Measurements from ENCODE around the gene HEXA. TPM values are rescaled to one million over a fixed set of nuclear protein-coding genes. Genes with fewer than 3 reads are reported as not detected.

HEXA gene
- total RNA-seq, 1 experiment from 2014 or later, result 52.5 TPM

DNA sequence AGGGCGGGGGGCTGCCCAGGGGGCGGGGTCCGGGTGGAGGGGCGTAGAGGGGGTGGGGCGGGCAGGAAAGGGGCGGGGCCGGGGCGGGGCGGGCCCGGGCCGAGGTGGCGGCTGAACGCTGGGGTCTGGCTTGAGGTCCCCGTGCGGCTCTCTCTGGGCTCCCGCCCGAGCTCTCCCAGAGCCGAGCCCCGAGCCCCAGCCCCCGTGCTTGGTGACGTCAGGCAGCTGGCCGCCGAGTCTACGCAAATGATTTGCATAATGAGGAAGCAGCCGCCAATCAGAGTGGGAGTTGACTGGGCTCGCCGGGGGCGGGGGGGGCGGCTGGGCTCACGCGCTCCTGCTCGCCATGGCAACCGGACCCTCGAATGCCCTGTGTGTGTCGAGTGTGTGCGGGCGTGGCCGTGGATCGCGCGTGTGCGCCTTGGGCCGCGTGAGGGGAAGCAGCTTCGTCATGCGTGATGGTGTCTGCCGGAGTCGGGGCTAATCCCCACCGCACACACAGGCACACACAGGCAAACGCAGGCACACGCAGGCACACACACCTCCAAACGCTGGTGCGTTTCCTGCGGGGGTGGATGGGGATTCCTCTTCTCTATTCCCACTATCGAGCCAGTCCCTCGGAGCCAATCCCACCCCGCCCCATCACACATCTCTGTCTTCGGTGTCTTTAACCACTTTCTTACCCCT lies 55.7 kb downstream of the HEXA start, which contains the start of gene CELF6:
Gene CELF6, minus strand, starts transcription at position 173 of the 687 bp plus-strand sequence. CDS start 283 bp downstream, outside the sequence.
- peak; percentile 99 for DNase-seq
- H3K36me3 ChIP-seq (replicated peaks; ENCODE audit: control insufficient read depth, insufficient read depth, low read length), result no peaks in the 10 kb centered on the region
- H3K27me3 ChIP-seq (ENCODE audit: control insufficient read depth, insufficient read depth, low read length), result peaks cover 37% of the 10 kb centered on the region
- H3K4me3 ChIP-seq (ENCODE audit: insufficient read depth, low read depth, low read length), result peak within 1 kb of the TSS; percentile 47

DNA sequence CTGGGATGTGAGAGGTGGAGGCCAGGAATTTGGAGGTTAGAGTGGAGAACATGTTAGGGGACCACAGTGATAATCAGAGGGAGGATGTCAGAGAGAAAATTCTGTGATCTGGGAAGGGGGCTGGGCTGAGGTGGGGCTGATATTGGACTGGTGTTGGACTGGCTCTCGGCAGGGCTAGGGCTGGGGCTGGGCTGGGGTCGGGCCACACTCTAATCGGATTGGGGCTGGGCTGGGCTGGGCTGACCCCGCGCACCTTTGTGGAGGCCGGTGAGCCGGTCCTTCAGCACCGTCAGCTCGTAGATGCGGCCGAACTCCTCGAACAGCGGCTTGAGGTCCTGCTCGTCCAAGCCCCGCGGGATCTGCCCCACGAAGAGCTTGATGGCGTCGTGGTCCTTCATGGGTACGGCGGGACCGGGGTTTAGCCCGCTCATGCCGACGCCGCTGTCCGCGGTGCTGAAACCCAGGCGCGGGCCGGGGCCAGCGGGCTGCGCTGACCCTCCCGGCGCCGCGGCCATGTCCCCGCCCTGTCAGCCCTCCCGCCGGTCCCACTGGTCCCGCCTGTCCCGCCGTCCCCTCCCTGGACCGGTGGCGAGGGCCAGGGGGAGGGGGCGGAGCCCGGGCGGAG lies 56.3 kb downstream of the HEXA start:
- no peaks in the 10 kb centered on the region for H3K36me3 ChIP-seq (replicated peaks; ENCODE audit: control insufficient read depth, insufficient read depth, low read length)
- DNase-seq, result no peak
- H3K27me3 ChIP-seq (ENCODE audit: control insufficient read depth, insufficient read depth, low read length), result peaks cover 37% of the 10 kb centered on the region
- H3K4me3 ChIP-seq (ENCODE audit: insufficient read depth, low read depth, low read length), result peak overlapping the region; percentile 8

DNA sequence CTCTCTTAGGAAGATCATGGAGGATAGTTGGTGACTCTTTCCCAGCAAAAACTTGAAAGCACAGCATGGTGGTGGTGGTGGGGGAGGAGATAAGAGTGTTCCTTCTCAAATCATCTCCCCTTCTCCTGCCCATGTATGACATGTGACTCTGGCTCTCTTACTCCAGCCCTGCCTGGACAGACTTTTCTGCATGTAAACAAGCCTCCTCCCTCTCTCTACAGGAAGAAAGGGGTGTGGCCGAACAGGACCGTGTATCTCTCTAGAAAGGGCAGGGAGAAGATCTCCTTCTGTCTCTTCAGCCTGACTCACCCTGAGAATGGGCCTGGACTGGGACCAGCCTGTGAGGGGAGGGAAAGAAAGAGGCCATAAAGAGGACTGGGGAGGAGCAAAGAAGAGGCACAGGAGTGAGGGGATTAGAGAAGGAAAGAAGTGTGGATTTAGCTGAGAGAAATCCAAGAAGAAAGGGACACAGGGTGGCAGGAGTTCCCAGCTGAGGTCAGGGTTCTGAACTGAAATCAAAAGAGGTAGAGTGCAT lies 57.3 kb downstream of the HEXA start:
- Histone ChIP-seq H3K27me3 (ENCODE audit: control insufficient read depth, insufficient read depth, low read length) (peaks cover 41% of the 10 kb centered on the region), H3K4me3 (ENCODE audit: insufficient read depth, low read depth, low read length) (no peak overlapping the region), H3K36me3 (replicated peaks; ENCODE audit: control insufficient read depth, insufficient read depth, low read length) (no peaks in the 10 kb centered on the region)
- no peak for DNase-seq

DNA sequence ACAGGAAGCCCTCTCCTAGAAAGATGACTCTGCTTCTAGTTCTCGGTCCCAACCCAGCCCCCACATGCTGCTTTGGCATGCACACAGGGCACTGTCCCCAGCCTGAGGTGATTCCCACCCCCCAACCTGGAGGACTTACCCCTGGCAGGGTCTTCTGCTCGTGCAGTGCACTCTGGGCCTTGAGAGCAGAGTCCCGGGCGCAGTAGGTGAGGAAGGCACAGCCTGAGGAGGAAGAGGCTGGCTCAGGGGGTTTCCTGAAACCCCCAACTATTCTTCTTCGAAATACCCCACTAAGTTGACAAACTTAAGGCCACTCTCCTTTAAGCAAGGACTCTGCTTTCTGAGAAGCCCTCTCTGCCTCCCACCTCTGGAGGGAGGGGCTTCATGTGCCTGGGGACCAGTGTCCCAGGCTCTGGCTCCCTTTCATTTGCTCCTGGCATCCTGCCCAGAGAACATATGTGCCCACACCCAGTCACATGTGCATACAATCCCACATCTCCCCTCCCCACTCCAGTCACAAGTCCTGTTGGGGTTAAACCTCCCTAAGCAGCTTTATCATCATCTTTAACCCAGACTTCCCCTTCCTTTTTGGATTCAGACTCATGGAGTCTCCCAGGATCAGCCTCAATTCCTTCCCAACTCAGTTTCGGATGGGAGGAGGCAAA lies 60.0 kb downstream of the HEXA start:
- H3K4me3 ChIP-seq (ENCODE audit: insufficient read depth, low read depth, low read length), result no peak overlapping the region
- H3K27me3 ChIP-seq (ENCODE audit: control insufficient read depth, insufficient read depth, low read length), result peaks cover 39% of the 10 kb centered on the region
- H3K36me3 ChIP-seq (replicated peaks; ENCODE audit: control insufficient read depth, insufficient read depth, low read length), result no peaks in the 10 kb centered on the region
- no peak for DNase-seq

DNA sequence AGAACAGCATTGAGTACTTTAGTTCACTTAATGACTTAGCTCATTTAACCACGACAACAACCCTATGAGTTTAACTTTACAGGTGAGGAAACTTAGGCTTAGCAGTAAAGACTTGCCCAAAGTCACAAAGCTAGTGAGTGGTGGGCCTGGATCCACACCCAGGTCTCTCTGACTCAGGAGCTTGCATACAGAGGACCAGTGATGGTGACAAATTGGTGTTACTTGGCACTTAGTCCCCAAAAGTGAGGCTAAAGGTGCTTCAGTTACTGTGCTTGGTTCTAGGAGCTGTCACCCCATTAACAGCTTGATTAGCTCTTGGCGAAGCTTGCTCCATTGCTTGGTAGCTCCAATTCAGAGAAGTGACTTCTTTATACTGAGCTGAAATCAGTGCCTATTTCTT lies 61.9 kb downstream of the HEXA start:
- Histone ChIP-seq H3K4me3 (ENCODE audit: insufficient read depth, low read depth, low read length) (no peak overlapping the region), H3K36me3 (replicated peaks; ENCODE audit: control insufficient read depth, insufficient read depth, low read length) (no peaks in the 10 kb centered on the region), H3K27me3 (ENCODE audit: control insufficient read depth, insufficient read depth, low read length) (peaks cover 32% of the 10 kb centered on the region)
- no peak for DNase-seq

DNA sequence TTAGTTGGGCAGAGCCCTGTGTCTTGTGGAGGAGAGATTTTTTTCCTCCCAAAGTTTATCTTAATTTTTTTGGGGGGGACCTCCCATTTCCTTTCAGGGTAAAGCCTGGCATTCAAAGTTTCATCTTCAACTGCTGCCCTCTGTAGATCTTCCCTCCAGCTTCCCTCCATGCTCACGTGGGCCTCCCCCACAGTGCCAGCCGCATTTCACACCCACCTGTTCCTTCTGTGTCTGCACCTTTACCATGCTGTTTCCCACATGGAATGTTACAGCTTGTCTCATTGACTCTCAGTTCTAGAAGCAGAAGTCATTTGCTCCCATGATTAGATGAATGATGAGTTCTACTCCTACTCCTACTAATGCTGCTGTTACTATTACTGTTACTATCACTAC lies 62.4 kb downstream of the HEXA start:
- Histone ChIP-seq H3K36me3 (replicated peaks; ENCODE audit: control insufficient read depth, insufficient read depth, low read length) (no peaks in the 10 kb centered on the region), H3K4me3 (ENCODE audit: insufficient read depth, low read depth, low read length) (no peak overlapping the region), H3K27me3 (ENCODE audit: control insufficient read depth, insufficient read depth, low read length) (peaks cover 27% of the 10 kb centered on the region)
- DNase-seq, result no peak

DNA sequence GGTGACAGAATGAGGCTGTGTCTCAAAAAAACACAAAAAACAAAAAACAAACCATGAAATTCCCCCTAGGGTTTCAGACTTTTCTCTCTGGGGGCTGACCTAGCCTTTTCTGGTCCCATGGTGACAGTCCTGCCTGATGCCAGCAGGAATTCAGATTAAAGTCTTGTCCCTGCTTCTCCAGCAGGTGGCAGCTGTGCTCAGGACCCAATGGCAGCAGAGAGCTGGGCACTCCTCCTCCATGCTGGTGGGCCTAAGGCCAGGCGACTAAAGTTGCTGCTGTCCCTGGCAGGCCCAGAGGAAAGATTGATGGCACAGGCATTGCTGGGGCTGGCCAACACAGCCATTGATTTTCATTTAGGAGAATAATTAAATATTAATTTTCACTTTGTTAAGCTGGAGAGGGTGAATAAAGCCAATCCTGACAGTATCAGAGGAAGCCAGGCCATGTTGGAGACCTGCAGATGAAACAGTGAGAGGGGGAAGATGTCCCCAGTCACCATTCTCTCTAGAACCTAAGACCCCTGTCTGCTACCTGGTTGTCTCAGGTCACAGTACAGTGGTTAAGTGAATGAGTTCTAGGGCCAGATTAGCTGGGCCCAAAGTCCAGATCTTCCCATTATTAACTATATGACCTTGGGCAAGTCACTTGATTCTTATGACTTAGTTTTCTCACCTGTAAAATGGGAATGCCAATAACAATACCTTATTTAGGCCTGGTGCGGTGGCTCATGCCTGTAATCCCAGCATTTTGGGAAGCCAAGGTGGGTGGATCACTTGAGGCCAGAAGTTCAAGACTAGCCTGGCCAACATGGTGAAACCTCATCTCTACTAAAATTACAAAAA lies 63.0 kb downstream of the HEXA start:
- peaks cover 21% of the 10 kb centered on the region for H3K27me3 ChIP-seq (ENCODE audit: control insufficient read depth, insufficient read depth, low read length)
- no peak overlapping the region for H3K4me3 ChIP-seq (ENCODE audit: insufficient read depth, low read depth, low read length)
- peak; percentile 87 for DNase-seq
- no peaks in the 10 kb centered on the region for H3K36me3 ChIP-seq (replicated peaks; ENCODE audit: control insufficient read depth, insufficient read depth, low read length)

DNA sequence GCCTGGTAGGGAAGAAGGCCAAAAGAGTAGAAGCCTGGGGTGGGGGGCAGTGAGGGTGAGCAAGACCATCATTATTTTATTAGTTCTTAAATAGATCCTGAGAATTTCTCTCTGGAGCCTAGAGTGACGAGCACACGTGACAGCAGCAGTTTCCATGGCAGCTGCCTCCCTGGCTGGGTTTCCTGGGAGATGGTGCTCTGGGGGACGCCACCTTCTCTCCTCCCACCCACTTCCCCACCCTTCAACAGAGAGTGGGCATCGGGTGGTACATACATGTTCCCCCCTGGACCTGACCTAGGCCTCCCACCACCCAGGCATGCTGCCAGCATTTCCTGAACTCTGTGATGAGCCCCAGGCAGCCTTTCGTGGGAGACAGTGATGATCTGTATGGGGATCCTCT lies 68.8 kb downstream of the HEXA start:
- H3K27me3 ChIP-seq (ENCODE audit: control insufficient read depth, insufficient read depth, low read length), result peaks cover 6% of the 10 kb centered on the region
- no peaks in the 10 kb centered on the region for H3K36me3 ChIP-seq (replicated peaks; ENCODE audit: control insufficient read depth, insufficient read depth, low read length)
- DNase-seq, result no peak
- H3K4me3 ChIP-seq (ENCODE audit: insufficient read depth, low read depth, low read length), result no peak overlapping the region

DNA sequence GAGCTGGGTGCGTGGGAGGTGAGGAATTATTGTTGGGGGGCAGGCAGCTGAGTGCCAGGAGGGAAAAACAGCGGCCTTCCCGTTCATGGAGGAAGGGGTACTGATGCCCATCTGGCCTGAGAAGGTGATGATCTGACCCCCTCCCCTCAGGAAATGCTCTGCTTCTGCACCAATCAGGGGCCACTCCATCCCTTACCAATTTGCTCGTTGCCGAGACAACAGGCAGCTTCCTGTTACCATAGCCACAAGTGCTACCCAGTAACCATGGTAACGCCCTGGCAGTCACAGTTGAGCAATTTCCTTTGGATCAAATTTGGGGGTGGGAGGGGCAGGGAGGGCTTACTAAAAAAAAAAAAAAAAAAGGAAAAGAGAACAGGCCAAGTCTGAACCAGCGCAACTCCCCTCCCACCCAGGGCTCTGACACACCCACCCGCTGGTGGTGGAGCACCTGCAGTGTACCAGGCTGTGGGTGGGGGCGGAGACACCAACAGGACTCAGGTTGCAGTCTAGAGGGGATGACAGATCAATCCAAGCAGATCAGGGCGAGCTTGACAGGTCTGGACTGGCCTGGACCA lies 69.5 kb downstream of the HEXA start:
- Histone ChIP-seq H3K4me3 (ENCODE audit: insufficient read depth, low read depth, low read length) (no peak overlapping the region), H3K27me3 (ENCODE audit: control insufficient read depth, insufficient read depth, low read length) (peaks cover 6% of the 10 kb centered on the region), H3K36me3 (replicated peaks; ENCODE audit: control insufficient read depth, insufficient read depth, low read length) (no peaks in the 10 kb centered on the region)
- DNase-seq, result peak; percentile 76

DNA sequence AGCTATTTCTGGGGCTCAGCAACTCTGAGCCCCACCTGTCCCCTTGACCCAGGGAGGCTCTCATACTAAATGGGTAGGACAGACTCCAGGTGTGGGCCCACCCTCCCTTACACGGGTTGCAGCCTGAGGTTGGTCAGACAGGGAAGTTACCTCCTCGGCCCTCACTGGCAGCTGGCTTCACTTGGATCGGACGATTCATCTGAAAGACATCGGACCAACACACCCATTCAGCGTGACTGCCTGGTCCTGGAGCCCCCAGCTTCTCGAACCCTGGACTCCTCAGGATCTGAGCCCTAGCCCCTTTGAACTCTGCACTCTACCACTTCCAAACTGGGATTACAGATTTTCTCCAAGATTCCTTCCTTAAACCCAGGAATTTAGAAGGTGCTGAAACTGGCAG lies 71.2 kb downstream of the HEXA start:
- DNase-seq, result no peak
- peaks cover 3% of the 10 kb centered on the region for H3K27me3 ChIP-seq (ENCODE audit: control insufficient read depth, insufficient read depth, low read length)
- H3K4me3 ChIP-seq (ENCODE audit: insufficient read depth, low read depth, low read length), result no peak overlapping the region
- H3K36me3 ChIP-seq (replicated peaks; ENCODE audit: control insufficient read depth, insufficient read depth, low read length), result no peaks in the 10 kb centered on the region

DNA sequence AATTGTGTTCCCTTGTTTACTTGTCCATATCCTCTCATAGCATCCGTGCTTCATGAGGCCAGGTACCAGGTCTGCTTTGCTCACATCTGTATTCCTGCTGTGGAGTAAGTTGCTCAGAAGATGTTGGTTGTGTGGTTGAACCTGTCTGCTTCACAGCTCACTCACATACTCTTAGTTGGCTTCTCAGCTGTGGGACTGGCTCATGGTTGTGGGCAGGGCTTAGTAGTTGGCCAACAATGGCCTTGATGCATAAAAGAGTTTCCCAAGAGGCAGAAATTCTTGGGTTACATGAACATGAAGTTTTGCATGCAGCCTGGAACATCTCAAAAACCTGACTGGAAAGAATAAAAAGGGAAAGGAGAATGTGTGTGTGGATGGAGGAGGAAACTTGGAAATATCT lies 72.9 kb downstream of the HEXA start:
- DNase-seq, result no peak
- no peak overlapping the region for H3K4me3 ChIP-seq (ENCODE audit: insufficient read depth, low read depth, low read length)
- peaks cover 3% of the 10 kb centered on the region for H3K27me3 ChIP-seq (ENCODE audit: control insufficient read depth, insufficient read depth, low read length)
- H3K36me3 ChIP-seq (replicated peaks; ENCODE audit: control insufficient read depth, insufficient read depth, low read length), result no peaks in the 10 kb centered on the region

Data from H7 (cell line).